Spleen (tissue), 11 donors: ENCODE measurements around the gene GNAS-AS1. TPM values are rescaled to one million over a fixed set of nuclear protein-coding genes. Genes with fewer than 3 reads are reported as not detected.

Experiments
- DNase-seq: peaks from one replicate; pipeline ENCODE4 v3.0.0-alpha.2; 2020
- H3K27ac ChIP-seq, 8 donors: fragments of 200-600 bp; sonication (generic) in 7 of 8; 1 replicate in 4 of 8; 2 replicates in 4 of 8; pipeline versions ENCODE4 v1.5.0 to v1.8.0; 2016 to 2021; ENCODE audit warnings: inconsistent platforms in 4 of 8, mild to moderate bottlenecking in 4 of 8, moderate library complexity in 1 of 8
- H3K27me3 ChIP-seq, 7 donors: fragments of 200-600 bp; sonication (generic) in 6 of 7; replicated peaks in 1 of 7; 1 replicate in 4 of 7; 2 replicates in 3 of 7; pipeline versions ENCODE4 v1.5.0 to v1.8.0; 2016 to 2021; ENCODE audit warnings: inconsistent platforms in 3 of 7, mild to moderate bottlenecking in 1 of 7
- H3K36me3 ChIP-seq, 6 donors: fragments of 200-600 bp; sonication (generic) in 5 of 6; 1 replicate in 4 of 6; 2 replicates in 2 of 6; pipeline versions ENCODE4 v1.5.0 to v1.8.0; 2016 to 2021; ENCODE audit warnings: inconsistent platforms in 2 of 6
- H3K4me1 ChIP-seq, 6 donors: fragments of 200-600 bp; sonication (generic) in 5 of 6; 1 replicate in 3 of 6; 2 replicates in 3 of 6; pipeline versions ENCODE4 v1.5.0 to v1.8.0; 2016 to 2021; ENCODE audit warnings: inconsistent platforms in 3 of 6
- H3K4me3 ChIP-seq, 8 donors: fragments of 200-600 bp; sonication (generic) in 7 of 8; 1 replicate in 4 of 8; 2 replicates in 4 of 8; pipeline versions ENCODE4 v1.5.0 to v1.8.0; 2016 to 2021; ENCODE audit warnings: inconsistent platforms in 4 of 8, mild to moderate bottlenecking in 4 of 8, moderate library complexity in 2 of 8
- H3K9me3 ChIP-seq, 8 donors: fragments of 200-600 bp; sonication (generic) in 7 of 8; 1 replicate in 4 of 8; 2 replicates in 4 of 8; pipeline versions ENCODE4 v1.5.0 to v1.8.0; 2016 to 2021; ENCODE audit warnings: inconsistent platforms in 4 of 8
- POLR2A ChIP-seq, 3 donors: fragments of 450-650 bp; IDR thresholded peaks; one replicate each; pipeline ENCODE4 v1.5.1; 2017; ENCODE audit warnings: antibody characterized with exemption in 3 of 3, mild to moderate bottlenecking in 1 of 3
- POLR2AphosphoS5 ChIP-seq, 3 donors: sonication (generic); formaldehyde crosslinking; IDR thresholded peaks; one replicate each; pipeline ENCODE4 v1.5.1; 2017; ENCODE audit warnings: antibody characterized with exemption in 3 of 3
- WGBS, 5 donors: extraction: QIAGEN DNeasy Blood & Tissue Kit in 3 of 5; methylation state at CpG; one replicate each; pipeline versions ENCODE4 v1.1.5 to v1.1.7; 2013 to 2018; 5-methylcytosine and 5-hydroxymethylcytosine counted together
- intact Hi-C: fragments of 100-400 bp; cut with DNase I; formaldehyde crosslinking; loops from one replicate; pipeline ENCODE4 v1.15.0; 2023; ENCODE audit warnings: low total_unique reads
- polyA plus RNA-seq, 3 donors: library from polyadenylated mRNA; stranded (reverse); fragments of 200-250 nt; gene quantifications; one replicate each; pipeline ENCODE4 v1.2.1, GENCODE V29; 2013
- total RNA-seq, 7 donors: library from RNA; depleted of rRNA in 3 of 7; stranded (reverse); fragments of >200 nt in 3 of 7; fragmentation: NEBNext Ultra II Directional in 4 of 7; extraction: Animal tissue kit (Norgen Biotek cat#: 25700) in 4 of 7; gene quantifications; one replicate each; pipeline versions ENCODE4 v1.1.0 to v1.2.1, GENCODE V29; 2016 to 2021
- TF ChIP-seq, protein P1 (sequence below), 11 experiments: fragments of 200-600 bp in 7 of 11; fragments of 450-650 bp in 4 of 11; sonication (generic) in 4 of 11; IDR thresholded peaks in 8 of 11; conservative IDR thresholded peaks in 3 of 11; 1 replicate in 7 of 11; 2 replicates in 4 of 11; pipeline versions ENCODE4 v1.4.0 to v1.8.0; 2016 to 2021; ENCODE audit warnings: antibody characterized with exemption in 11 of 11, inconsistent platforms in 4 of 11, mild to moderate bottlenecking in 1 of 11
- donor health status: healthy with polysubstance abuse.
- donor health status: DM: no; HTN: no; CAD: no; lungs with moderate emphysema.
- donor health status: DM: no; HTN: no; CAD: no.
- donor health status: Bipolar disorder and iron deficiency.
- donor health status: healthy.
- donor health status: DM: no; HTN: no; CAD: no.
- donor health status: DM: yes; HTN: yes; CAD: no.

Gene GNAS-AS1
- total and polyA plus RNA-seq, 10 donors: 0.18 to 1.1 (median 0.45) TPM; not detected in 2

DNA sequence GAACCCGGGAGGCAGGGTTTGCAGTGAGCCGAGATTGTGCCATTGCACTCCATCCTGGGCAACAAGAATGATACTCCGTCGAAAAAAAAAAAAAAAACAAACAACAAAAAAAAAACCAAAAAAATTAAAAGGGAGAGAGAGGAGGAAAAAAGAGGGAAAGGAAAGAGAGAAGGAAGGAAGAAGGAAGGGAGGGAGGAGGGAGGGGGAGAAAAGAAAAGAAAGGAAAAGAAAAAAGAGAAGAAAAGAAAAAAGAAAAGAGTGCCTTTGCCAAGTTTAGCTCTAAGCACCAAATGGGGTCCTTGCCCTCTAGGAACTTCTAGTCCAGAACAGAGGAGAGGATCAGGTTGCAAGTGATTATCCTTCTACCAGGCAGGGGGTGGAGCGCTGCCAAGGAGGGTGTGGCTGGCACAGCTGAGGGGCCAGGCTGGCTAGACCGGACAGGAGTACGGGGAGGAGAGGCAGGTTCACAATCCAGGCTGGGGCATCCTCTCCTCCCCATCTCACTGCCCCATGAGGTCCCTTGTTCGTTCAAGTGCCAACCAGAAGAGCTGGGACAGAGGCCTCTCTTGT is 20.9 kb upstream of the GNAS-AS1 start:
- no peaks in the 10 kb centered on the region for H3K36me3 ChIP-seq
- peaks cover 0 to 10% (median 6%) of the 10 kb centered on the region in 6 donors for H3K4me1 ChIP-seq
- no peak for DNase-seq
- no peak for TF ChIP-seq POLR2AphosphoS5 (IDR thresholded peaks at IDR 0.05)
- TF ChIP-seq POLR2A (IDR thresholded peaks at IDR 0.05): no peak
- WGBS, 5 donors: 75 to 97% (median 89%) methylated on average over 8 of the region's 8 CpGs
- no peaks in the 10 kb centered on the region for H3K27me3 ChIP-seq
- H3K4me3 ChIP-seq: no peak overlapping the region
- no peaks in the 10 kb centered on the region for H3K9me3 ChIP-seq
- no peak overlapping the region for H3K27ac ChIP-seq
- intact Hi-C loops: loop anchor here (5.0 kb wide), 1 partner anchor 336 kb away; no protein-coding TSS in a partner anchor

DNA sequence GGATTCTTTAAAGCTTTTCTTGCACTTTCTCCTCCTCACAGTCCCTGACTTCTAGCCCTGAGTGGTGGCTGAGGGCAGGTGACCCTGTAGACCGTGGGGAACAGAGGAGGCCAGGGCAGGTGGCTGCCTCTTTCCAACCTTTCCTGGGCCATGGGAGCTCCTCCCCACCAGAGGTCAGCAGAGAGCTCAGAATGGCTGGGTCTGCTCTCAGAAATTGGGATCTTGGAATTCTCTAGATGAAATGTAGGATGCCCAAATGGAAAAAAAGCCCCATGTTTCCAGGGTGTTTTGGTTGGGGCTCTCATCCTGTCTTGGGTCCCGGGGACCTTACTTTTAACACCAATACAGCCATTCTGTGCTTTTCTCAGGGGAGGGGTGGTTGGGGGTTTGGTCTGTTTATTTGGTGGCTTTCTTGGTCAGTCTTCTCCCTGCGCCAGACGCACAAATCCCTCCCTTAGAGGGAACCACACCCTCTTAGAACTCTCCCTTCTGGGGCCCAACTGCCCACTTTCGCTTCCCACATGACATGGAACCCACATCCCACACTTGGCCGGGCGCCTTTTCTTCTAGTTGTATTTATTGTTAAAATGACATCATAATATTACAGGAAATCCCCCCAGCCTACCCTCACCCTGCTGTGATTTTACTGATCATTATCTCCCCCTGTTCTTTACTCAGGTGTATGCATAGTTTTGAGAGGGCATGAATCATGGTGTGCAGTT is 19.8 kb upstream of the GNAS-AS1 start:
- 39 to 52% (median 42%) methylated on average over 7 of the region's 7 CpGs for WGBS, 5 donors
- TF ChIP-seq, protein P1, sequence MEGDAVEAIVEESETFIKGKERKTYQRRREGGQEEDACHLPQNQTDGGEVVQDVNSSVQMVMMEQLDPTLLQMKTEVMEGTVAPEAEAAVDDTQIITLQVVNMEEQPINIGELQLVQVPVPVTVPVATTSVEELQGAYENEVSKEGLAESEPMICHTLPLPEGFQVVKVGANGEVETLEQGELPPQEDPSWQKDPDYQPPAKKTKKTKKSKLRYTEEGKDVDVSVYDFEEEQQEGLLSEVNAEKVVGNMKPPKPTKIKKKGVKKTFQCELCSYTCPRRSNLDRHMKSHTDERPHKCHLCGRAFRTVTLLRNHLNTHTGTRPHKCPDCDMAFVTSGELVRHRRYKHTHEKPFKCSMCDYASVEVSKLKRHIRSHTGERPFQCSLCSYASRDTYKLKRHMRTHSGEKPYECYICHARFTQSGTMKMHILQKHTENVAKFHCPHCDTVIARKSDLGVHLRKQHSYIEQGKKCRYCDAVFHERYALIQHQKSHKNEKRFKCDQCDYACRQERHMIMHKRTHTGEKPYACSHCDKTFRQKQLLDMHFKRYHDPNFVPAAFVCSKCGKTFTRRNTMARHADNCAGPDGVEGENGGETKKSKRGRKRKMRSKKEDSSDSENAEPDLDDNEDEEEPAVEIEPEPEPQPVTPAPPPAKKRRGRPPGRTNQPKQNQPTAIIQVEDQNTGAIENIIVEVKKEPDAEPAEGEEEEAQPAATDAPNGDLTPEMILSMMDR (IDR thresholded peaks at IDR 0.05 in 8 of 11, conservative IDR thresholded peaks at IDR 0.05 in 3 of 11): peak; percentile 74 to 92 (median 86)
- TF ChIP-seq POLR2AphosphoS5 (IDR thresholded peaks at IDR 0.05) (peak in 2 of 3 donors; percentile 16 to 21), POLR2A (IDR thresholded peaks at IDR 0.05) (no peak)
- Histone ChIP-seq H3K27ac (no peak overlapping the region), H3K4me1 (peaks cover 0 to 10% (median 6%) of the 10 kb centered on the region in 6 donors), H3K4me3 (no peak overlapping the region), H3K36me3 (no peaks in the 10 kb centered on the region), H3K9me3 (no peaks in the 10 kb centered on the region), H3K27me3 (no peaks in the 10 kb centered on the region)
- intact Hi-C loops: loop anchor here (5.0 kb wide), 1 partner anchor 337 kb away; no protein-coding TSS in a partner anchor
- DNase-seq: peak; percentile 84

DNA sequence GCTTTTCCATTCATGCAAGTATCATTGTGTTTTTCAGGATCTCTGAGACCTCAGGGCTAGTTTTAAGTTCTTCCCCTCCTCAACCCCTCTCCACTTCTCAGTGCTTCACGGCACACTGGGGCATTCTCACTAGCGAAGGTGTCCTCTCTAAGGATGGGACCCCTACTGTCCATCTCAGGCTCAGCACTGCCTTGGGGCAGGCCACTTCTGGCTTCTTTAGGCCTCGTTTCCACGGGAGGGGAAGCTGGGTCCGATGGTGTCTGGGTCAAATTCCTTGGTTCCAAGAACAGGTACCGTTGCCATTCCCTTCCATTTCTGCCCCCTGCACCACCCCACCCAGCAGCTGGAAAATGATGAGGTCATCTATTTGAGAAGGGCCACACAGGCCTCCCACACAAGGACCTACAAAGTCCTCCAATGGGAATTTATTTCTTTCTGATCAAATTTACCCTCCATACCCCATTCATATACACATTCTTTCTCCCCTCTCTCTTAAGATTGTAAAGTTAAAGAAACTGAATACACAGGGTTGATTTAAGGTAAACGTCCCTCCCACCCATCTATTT is 19.0 kb upstream of the GNAS-AS1 start:
- intact Hi-C loops: loop anchor here (5.0 kb wide), 4 partner anchors 338 to 628 kb away; no protein-coding TSS in a partner anchor
- H3K9me3 ChIP-seq: no peaks in the 10 kb centered on the region
- no peak for DNase-seq
- no peak for TF ChIP-seq POLR2AphosphoS5 (IDR thresholded peaks at IDR 0.05)
- TF ChIP-seq, protein P1 (IDR thresholded peaks at IDR 0.05 in 8 of 11, conservative IDR thresholded peaks at IDR 0.05 in 3 of 11): no peak
- no peak for TF ChIP-seq POLR2A (IDR thresholded peaks at IDR 0.05)
- H3K27me3 ChIP-seq: no peaks in the 10 kb centered on the region
- 80 to 92% (median 87%) methylated on average over 7 of the region's 7 CpGs for WGBS, 5 donors
- H3K4me3 ChIP-seq: no peak overlapping the region
- no peak overlapping the region for H3K27ac ChIP-seq
- peaks cover 0 to 10% (median 6%) of the 10 kb centered on the region in 6 donors for H3K4me1 ChIP-seq
- H3K36me3 ChIP-seq: no peaks in the 10 kb centered on the region

- peaks cover 0 to 10% (median 6%) of the 10 kb centered on the region in 6 donors for H3K4me1 ChIP-seq
- 44 to 67% (median 56%) methylated on average over 14 of the region's 14 CpGs for WGBS, 5 donors
- H3K4me3 ChIP-seq: no peak overlapping the region
- no peaks in the 10 kb centered on the region for H3K9me3 ChIP-seq
- no peak for DNase-seq
- no peak for TF ChIP-seq POLR2A (IDR thresholded peaks at IDR 0.05)
- TF ChIP-seq, protein P1 (IDR thresholded peaks at IDR 0.05 in 8 of 11, conservative IDR thresholded peaks at IDR 0.05 in 3 of 11): peak in 4 of 11 experiments; percentile 12 to 25 (median 19)
- H3K27me3 ChIP-seq: no peaks in the 10 kb centered on the region
- intact Hi-C loops: loop anchor here (5.0 kb wide), 3 partner anchors 354 to 629 kb away; no protein-coding TSS in a partner anchor
- no peak overlapping the region for H3K27ac ChIP-seq
- H3K36me3 ChIP-seq: no peaks in the 10 kb centered on the region
Measured at GRCh38 chr20:58868795-58869194, 18.1 kb upstream of the GNAS-AS1 start.
